ENCODE measurements around the gene NOL11.
"Not testable (repeated sequence)": the region's sequence is repeated elsewhere in the genome, so short reads cannot be mapped to it uniquely, and the experiment has no call there.

Gene NOL11

GRCh38 chr17:67750067-67750466, 32.3 kb downstream of the NOL11 start:
- no peak for TF ChIP-seq JUND (IDR thresholded peaks at IDR 0.05; ENCODE audit: low read depth)
- in situ Hi-C loops (cut with HindIII; ENCODE audit: low pct_unique_long_range_greater_than_20kb, low sequenced_read_pairs) = no loop called here
- no peak for DNase-seq (ENCODE audit: low read depth in 1 of 2, low spot score in 1 of 2)

GRCh38 chr17:67751101-67752074, 33.7 kb downstream of the NOL11 start:
- no peak for DNase-seq (ENCODE audit: low read depth in 1 of 2, low spot score in 1 of 2)
- TF ChIP-seq JUND (IDR thresholded peaks at IDR 0.05; ENCODE audit: low read depth) = no peak
- in situ Hi-C loops (cut with HindIII; ENCODE audit: low pct_unique_long_range_greater_than_20kb, low sequenced_read_pairs) = no loop called here

- DNase-seq (ENCODE audit: low read depth in 1 of 2, low spot score in 1 of 2); in situ Hi-C loops (cut with HindIII; ENCODE audit: low pct_unique_long_range_greater_than_20kb, low sequenced_read_pairs): not testable (repeated sequence)
These were observed 34.4 kb downstream of the NOL11 start for GRCh38 chr17:67752160-67752559.

GRCh38 chr17:67753026-67753425, 35.3 kb downstream of the NOL11 start:
- no peak for TF ChIP-seq JUND (IDR thresholded peaks at IDR 0.05; ENCODE audit: low read depth)
- no peak for DNase-seq (ENCODE audit: low read depth in 1 of 2, low spot score in 1 of 2)
- in situ Hi-C loops (cut with HindIII; ENCODE audit: low pct_unique_long_range_greater_than_20kb, low sequenced_read_pairs) = no loop called here

GRCh38 chr17:67754001-67754400, 36.3 kb downstream of the NOL11 start:
- in situ Hi-C loops (cut with HindIII; ENCODE audit: low pct_unique_long_range_greater_than_20kb, low sequenced_read_pairs) = no loop called here
- TF ChIP-seq JUND (IDR thresholded peaks at IDR 0.05; ENCODE audit: low read depth) = no peak
- DNase-seq (ENCODE audit: low read depth in 1 of 2, low spot score in 1 of 2) = no peak

- in situ Hi-C loops (cut with HindIII; ENCODE audit: low pct_unique_long_range_greater_than_20kb, low sequenced_read_pairs); DNase-seq (ENCODE audit: low read depth in 1 of 2, low spot score in 1 of 2): not testable (repeated sequence)
These were observed 37.0 kb downstream of the NOL11 start for GRCh38 chr17:67754686-67755085.

GRCh38 chr17:67756766-67757165, 39.0 kb downstream of the NOL11 start:
- DNase-seq (ENCODE audit: low read depth in 1 of 2, low spot score in 1 of 2); in situ Hi-C loops (cut with HindIII; ENCODE audit: low pct_unique_long_range_greater_than_20kb, low sequenced_read_pairs): not testable (repeated sequence)

- in situ Hi-C loops (cut with HindIII; ENCODE audit: low pct_unique_long_range_greater_than_20kb, low sequenced_read_pairs) = no loop called here
- DNase-seq (ENCODE audit: low read depth in 1 of 2, low spot score in 1 of 2) = no peak
These were observed 41.8 kb downstream of the NOL11 start for GRCh38 chr17:67759355-67760171.

GRCh38 chr17:67765623-67766022, 47.9 kb downstream of the NOL11 start:
- DNase-seq (ENCODE audit: low read depth in 1 of 2, low spot score in 1 of 2) = no peak
- in situ Hi-C loops (cut with HindIII; ENCODE audit: low pct_unique_long_range_greater_than_20kb, low sequenced_read_pairs) = no loop called here
- no peak for TF ChIP-seq JUND (IDR thresholded peaks at IDR 0.05; ENCODE audit: low read depth)

More at GRCh38 chr17:67759355-67760171, 41.8 kb downstream of the NOL11 start:
- TF ChIP-seq JUND (IDR thresholded peaks at IDR 0.05; ENCODE audit: low read depth) = no peak

GRCh38 chr17:67769231-67769630, 51.5 kb downstream of the NOL11 start:
- no peak for DNase-seq (ENCODE audit: low read depth in 1 of 2, low spot score in 1 of 2)
- in situ Hi-C loops (cut with HindIII; ENCODE audit: low pct_unique_long_range_greater_than_20kb, low sequenced_read_pairs) = no loop called here
- TF ChIP-seq JUND (IDR thresholded peaks at IDR 0.05; ENCODE audit: low read depth) = no peak

- no peak for TF ChIP-seq JUND (IDR thresholded peaks at IDR 0.05; ENCODE audit: low read depth)
- DNase-seq (ENCODE audit: low read depth in 1 of 2, low spot score in 1 of 2) = no peak
- in situ Hi-C loops (cut with HindIII; ENCODE audit: low pct_unique_long_range_greater_than_20kb, low sequenced_read_pairs) = no loop called here
These were observed 52.8 kb downstream of the NOL11 start for GRCh38 chr17:67770539-67770938.

- no peak for TF ChIP-seq JUND (IDR thresholded peaks at IDR 0.05; ENCODE audit: low read depth)
- DNase-seq (ENCODE audit: low read depth in 1 of 2, low spot score in 1 of 2) = no peak
- in situ Hi-C loops (cut with HindIII; ENCODE audit: low pct_unique_long_range_greater_than_20kb, low sequenced_read_pairs) = no loop called here
These were observed 54.9 kb downstream of the NOL11 start for GRCh38 chr17:67772679-67773078.

- no peak for DNase-seq (ENCODE audit: low read depth in 1 of 2, low spot score in 1 of 2)
- no peak for TF ChIP-seq JUND (IDR thresholded peaks at IDR 0.05; ENCODE audit: low read depth)
These were observed 55.5 kb downstream of the NOL11 start for GRCh38 chr17:67773246-67773645.

More at GRCh38 chr17:67773246-67773645, 55.5 kb downstream of the NOL11 start:
- in situ Hi-C loops (cut with HindIII; ENCODE audit: low pct_unique_long_range_greater_than_20kb, low sequenced_read_pairs) = no loop called here

All from T47D (cell line).